SH-SY5Y (cell line): Measurements from ENCODE around the gene TIAM2.

Experiments used
- GATA2 ChIP-seq: IDR thresholded peaks from 2 replicates; pipeline ENCODE4 v1.6.1; 2011; ENCODE audit warnings: mild to moderate bottlenecking, low read depth, low read length
- GATA3 ChIP-seq: IDR thresholded peaks from 2 replicates; pipeline ENCODE4 v1.6.1; 2011; ENCODE audit warnings: low read depth, mild to moderate bottlenecking, low read length, moderate library complexity

DNA sequence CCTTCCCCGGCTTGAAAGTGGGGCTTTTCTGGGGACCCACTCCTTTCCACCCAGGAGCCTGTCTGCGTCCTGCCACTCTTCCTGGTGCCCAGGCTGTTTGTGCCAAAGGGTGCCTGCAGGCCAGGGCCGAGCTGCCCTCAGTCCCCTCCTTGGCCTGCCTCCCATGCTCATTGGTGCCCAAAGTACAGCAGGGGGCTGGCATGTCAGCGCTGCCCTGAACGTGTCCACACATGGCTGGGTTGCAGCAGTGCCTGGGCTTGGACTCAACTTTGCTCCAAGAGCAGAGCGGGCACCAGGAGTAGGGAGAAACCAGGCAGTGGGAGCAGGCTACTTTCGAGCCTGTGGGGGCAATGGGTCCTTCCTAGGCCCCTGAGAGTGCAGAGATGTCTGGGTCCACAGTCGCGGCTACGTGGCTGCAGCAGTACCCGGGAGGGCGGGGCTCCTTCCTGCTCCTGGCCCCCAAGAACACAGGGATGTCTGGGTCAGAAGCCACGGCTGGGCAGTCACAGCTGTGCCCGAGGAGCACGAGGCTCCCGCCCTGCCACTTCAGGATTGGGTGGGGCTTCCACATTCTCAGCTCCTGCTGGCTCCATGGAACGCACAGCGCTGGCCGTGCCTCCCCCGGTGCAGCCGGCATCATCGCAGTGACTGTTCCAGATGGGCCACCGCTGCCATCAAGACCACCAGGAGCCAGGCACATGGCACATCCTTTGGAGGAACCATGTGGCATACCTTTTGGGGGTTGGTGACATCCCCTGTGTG, 218.7 kb downstream of the TIAM2 start:
- no peak for TF ChIP-seq GATA2
- TF ChIP-seq GATA3: no peak
